C1 segment of cervical spinal cord (tissue), 14 donors: Measurements from ENCODE around the gene PPIF.

Experiments
- DNase-seq, 14 donors: peaks; one replicate each; lab custom pipeline; 2025; lab: John Stamatoyannopoulos, UW

PPIF gene

DNA sequence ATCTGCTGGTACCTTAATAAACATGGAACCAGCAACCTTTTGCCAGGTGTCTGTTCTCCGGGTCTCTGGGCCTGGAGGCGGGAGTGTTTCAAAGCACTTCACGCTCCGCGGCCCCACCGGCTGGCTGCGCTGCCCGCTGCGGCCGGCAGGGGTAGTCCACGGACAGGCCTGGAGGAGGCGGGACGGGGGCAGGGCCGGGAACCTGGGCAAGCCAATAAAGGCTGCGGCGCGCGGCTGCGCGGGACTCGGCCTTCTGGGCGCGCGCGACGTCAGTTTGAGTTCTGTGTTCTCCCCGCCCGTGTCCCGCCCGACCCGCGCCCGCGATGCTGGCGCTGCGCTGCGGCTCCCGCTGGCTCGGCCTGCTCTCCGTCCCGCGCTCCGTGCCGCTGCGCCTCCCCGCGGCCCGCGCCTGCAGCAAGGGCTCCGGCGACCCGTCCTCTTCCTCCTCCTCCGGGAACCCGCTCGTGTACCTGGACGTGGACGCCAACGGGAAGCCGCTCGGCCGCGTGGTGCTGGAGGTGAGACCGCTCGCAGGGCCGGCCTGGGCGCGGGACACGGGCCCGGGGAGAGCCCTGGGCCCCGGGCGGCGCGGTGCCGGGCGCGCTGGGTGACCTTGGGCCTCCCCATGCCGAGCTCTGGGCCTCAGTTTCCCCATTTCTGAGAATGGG lies at the start of gene PPIF:
TSS of gene PPIF (plus strand) at position 244 of the 668 bp plus-strand sequence. CDS start at position 324, 80 bp downstream.
- DNase-seq, result peak; percentile 54 to 92 (median 85)

DNA sequence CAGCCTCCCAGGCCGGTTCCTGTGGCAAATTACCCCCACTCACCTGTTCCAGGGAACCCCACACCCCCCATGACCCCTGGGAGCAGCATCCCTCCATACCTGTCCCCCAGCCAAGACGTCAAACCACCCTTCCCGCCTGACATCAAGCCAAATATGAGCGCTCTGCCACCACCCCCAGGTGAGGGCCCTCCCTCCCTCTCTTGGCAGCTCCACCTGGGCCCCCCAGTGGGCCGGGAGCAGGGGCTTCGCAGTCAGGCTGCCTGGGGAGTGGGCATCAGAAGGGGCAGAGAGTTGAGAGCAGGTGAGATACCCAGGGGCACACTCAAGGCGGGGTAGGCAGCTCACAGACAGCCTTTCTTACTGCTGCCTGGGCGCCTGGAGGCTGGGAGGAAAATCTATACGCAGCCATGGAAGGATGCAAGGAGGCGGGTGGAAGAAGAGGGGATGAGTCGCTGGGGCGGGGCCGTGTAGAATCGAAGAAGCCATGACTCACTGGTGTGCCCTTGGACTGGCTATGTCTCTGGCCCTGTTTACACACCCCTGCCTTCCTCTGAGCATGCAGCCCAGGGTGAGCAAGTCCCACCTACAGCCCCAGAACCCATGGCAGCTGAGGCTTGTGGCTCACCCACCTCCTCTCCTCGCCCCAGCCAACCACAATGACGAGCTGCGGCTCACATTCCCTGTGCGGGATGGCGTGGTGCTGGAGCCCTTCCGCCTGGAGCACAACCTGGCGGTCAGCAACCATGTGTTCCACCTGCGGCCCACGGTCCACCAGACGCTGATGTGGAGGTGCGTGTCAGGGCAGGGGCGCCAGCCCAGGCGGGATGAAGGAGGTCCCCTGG lies 48.6 kb upstream of the PPIF start:
- DNase-seq, result no peak

GRCh38 chr10:79299397-79300241 lies 47.6 kb upstream of the PPIF start:
- no peak for DNase-seq

DNA sequence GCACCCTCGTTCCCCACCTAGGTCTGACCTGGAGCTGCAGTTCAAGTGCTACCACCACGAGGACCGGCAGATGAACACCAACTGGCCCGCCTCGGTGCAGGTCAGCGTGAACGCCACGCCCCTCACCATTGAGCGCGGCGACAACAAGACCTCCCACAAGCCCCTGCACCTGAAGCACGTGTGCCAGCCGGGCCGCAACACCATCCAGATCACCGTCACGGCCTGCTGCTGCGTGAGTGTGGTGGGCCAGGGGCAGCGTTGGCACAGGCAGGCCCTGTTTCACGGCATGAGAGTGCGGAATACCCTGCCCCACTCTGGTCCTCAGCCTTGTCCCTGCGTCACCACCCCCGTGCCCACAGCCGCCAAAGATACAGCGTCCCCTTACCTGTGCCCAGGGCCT lies 46.6 kb upstream of the PPIF start:
- DNase-seq, result no peak

GRCh38 chr10:79301754-79302530 lies 45.3 kb upstream of the PPIF start:
- DNase-seq, result no peak

- no peak for DNase-seq
Observed at GRCh38 chr10:79303631-79304478, 43.4 kb upstream of the PPIF start.

GRCh38 chr10:79304479-79305087 lies 42.7 kb upstream of the PPIF start:
- no peak for DNase-seq

DNA sequence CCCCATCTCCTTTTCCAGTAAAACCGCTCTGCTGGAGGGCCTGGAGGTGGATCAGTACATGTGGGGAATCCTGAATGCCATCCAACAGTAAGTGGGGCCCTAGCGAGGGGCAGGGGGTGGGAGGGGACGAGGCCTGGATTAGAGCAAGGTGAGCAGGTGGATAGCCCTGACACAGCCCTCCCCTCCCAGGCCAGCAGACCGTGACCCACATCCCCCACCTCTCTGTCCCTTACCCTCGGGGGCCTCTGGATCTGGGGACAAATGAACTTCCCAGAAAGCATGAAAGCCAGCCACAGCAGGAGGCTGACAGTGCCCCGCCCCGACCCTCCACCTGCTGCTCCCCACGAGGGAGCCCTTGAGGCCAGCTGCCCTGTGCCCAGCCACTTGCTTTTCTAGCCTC lies 41.8 kb upstream of the PPIF start:
- DNase-seq, result no peak

GRCh38 chr10:79305988-79306387 lies 41.3 kb upstream of the PPIF start:
- no peak for DNase-seq

GRCh38 chr10:79306644-79307220 lies 40.5 kb upstream of the PPIF start:
- DNase-seq, result no peak

GRCh38 chr10:79308016-79308415 lies 39.3 kb upstream of the PPIF start:
- DNase-seq, result no peak

- DNase-seq, result no peak
Observed at GRCh38 chr10:79308969-79309665, 38.2 kb upstream of the PPIF start.

- no peak for DNase-seq
Observed at GRCh38 chr10:79310200-79310865, 36.9 kb upstream of the PPIF start.

- no peak for DNase-seq
Observed at GRCh38 chr10:79310911-79311573, 36.2 kb upstream of the PPIF start.

DNA sequence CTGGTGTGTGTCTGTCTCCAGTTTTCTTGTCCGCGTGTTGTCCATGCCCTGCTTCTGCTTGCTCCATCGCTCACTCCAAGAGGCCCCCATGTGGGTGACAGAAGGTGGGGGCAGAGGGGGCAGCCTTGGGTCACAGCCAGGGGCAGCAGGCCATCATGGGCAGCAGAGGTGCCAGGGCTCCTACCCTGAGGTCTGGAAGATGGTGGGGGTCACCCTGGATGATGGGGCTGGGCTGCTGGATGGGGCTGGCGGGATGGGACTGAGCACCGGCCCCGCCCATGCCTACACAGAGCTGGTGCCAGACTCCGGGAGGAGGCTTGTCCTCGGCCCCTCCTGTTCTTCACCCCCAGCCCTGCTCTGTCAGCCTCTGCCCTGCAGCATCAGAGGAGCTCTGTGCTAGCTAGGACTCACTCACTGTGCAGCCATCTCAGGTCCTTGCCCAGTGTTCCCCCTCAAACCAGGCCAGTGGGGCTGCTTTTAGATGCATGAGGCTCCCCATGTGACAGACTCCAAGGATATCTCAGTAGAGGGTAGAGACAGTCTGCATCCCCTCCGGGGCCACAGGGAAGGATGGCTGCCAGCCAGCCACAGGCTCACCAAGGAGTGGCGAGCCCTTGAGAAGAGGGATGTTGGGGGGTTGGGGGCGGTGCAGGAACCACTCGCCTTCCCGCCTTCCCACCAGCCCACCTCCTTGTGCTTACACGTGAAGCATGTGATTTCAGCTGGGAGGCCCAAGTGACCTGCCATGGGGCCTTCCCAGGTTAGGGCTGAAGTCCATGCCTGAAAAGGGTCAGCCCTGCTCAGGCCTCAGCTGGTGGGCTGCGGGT lies 35.5 kb upstream of the PPIF start:
- DNase-seq, result peak in 3 of 14 donors; percentile 31 to 63 (median 48)

DNA sequence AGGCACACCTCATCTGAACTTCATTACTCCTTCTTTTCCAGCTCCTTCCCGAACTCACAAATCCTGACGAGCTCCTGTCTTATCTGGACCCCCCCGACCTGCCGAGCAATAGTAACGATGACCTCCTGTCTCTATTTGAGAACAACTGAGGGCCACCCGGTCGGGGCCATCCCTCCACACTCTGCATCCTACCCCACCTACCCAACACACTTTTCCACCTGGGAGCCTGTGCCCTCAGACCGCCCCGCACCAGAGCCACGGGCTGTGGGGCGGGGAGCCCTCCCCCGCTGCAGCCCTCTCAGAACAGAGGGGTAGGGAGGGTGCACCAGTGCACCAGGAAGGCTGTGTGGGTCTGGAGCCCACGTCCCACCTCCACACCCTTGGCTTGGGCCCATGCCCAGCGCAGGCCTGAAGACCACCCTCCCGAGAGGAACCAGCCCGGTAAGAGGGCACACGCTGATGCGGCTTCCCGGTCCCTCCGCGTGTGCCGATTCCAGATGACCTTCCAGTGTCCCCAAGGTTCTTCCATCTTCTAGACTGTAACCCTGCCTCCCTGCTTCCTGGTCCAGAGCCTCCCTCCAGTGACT lies 34.6 kb upstream of the PPIF start:
- no peak for DNase-seq

DNA sequence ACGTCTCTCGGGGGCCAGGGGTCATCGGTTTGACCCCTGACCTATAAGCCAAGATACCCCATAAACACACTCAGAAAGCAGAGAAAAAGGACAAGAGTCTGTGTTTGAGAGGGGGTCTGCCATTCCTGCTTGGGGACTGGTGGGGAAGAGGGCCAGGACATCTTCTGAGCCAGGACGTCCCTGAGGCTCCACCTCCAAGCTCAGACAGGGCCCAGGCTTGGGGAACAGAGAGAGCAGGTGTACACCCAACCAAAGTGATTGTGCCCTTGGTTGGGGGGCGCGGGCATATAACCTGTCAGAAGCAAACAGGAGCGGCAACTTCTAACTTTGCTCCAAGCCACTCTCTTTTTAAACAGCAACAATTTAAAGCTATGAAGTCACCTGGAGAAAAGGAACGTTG lies 33.9 kb upstream of the PPIF start:
- DNase-seq, result no peak
